Stimulated activated naive CD8-positive, alpha-beta T cell treated with anti-CD3 and anti-CD28 coated beads, Interleukin-15, Interleukin-2, amounts not matched to agents 100 ng/mL and 50 ng/mL, for 24 hours (primary cell): Measurements from ENCODE around the gene DMAC1.

ENCODE experiments used
- H3K27ac Mint-ChIP-seq: one replicate; pipeline ENCODE4 v1.8.0; 2021; ENCODE audit warnings: mild to moderate bottlenecking, mixed read lengths
- H3K27me3 Mint-ChIP-seq: one replicate; pipeline ENCODE4 v1.8.0; 2021; ENCODE audit warnings: mixed read lengths
- H3K36me3 Mint-ChIP-seq: one replicate; pipeline ENCODE4 v1.8.0; 2021; ENCODE audit warnings: low read depth, mixed read lengths
- H3K4me1 Mint-ChIP-seq: one replicate; pipeline ENCODE4 v1.8.0; 2021; ENCODE audit warnings: low read depth, mixed read lengths
- H3K4me3 Mint-ChIP-seq: one replicate; pipeline ENCODE4 v1.8.0; 2021; ENCODE audit warnings: mild to moderate bottlenecking, mixed read lengths
- H3K9me3 Mint-ChIP-seq: one replicate; pipeline ENCODE4 v1.8.0; 2021; ENCODE audit warnings: mixed read lengths

The DMAC1 gene

GRCh38 chr9:7799234-7799943, at the start of gene DMAC1:
DMAC1 (minus strand) TSS chr9:7799778; CDS start chr9:7799734, 44 bp downstream.
- H3K27me3 Mint-ChIP-seq, result no peaks in the 10 kb centered on the region
- H3K4me3 Mint-ChIP-seq, result peak within 1 kb of the TSS; percentile 95
- peaks cover 34% of the 10 kb centered on the region for H3K36me3 Mint-ChIP-seq
- no peaks in the 10 kb centered on the region for H3K9me3 Mint-ChIP-seq
- H3K4me1 Mint-ChIP-seq, result peaks cover 35% of the 10 kb centered on the region
- peak within 1 kb of the TSS; percentile 96 for H3K27ac Mint-ChIP-seq

GRCh38 chr9:7849362-7849761, 49.8 kb upstream of the DMAC1 start:
- Mint-ChIP-seq H3K4me3 (no peak overlapping the region), H3K4me1 (no peaks in the 10 kb centered on the region), H3K9me3 (no peaks in the 10 kb centered on the region), H3K27me3 (no peaks in the 10 kb centered on the region), H3K36me3 (no peaks in the 10 kb centered on the region), H3K27ac (no peak overlapping the region)

GRCh38 chr9:7848498-7848897, 48.9 kb upstream of the DMAC1 start:
- no peaks in the 10 kb centered on the region for H3K36me3 Mint-ChIP-seq
- no peak overlapping the region for H3K27ac Mint-ChIP-seq
- H3K4me1 Mint-ChIP-seq, result no peaks in the 10 kb centered on the region

GRCh38 chr9:7844242-7844641, 44.7 kb upstream of the DMAC1 start:
- H3K4me3 Mint-ChIP-seq, result no peak overlapping the region
- no peaks in the 10 kb centered on the region for H3K36me3 Mint-ChIP-seq
- no peaks in the 10 kb centered on the region for H3K9me3 Mint-ChIP-seq
- no peak overlapping the region for H3K27ac Mint-ChIP-seq
- no peaks in the 10 kb centered on the region for H3K4me1 Mint-ChIP-seq
- H3K27me3 Mint-ChIP-seq, result no peaks in the 10 kb centered on the region

More at GRCh38 chr9:7848498-7848897, 48.9 kb upstream of the DMAC1 start:
- no peaks in the 10 kb centered on the region for H3K27me3 Mint-ChIP-seq
- no peaks in the 10 kb centered on the region for H3K9me3 Mint-ChIP-seq
- no peak overlapping the region for H3K4me3 Mint-ChIP-seq

DNA sequence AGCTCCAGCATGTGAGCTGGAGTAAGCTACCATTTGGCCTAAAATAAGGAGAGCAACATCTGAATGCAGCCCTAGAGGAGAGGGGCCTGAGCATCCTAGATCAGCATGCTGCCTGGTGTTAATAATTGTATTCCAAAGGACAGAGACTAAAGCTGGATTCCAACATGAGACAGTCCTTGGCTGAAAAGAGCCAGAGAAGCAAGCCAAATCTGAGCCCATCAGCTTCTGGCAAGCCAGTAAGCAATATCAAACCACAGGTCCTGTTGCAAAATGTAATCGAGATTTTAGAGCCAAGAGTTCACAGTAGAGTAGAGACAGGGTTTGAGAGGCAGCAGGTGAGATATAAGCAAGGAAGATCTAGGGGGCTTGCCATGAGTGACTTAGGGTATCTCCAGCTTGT, 42.3 kb upstream of the DMAC1 start:
- H3K36me3 Mint-ChIP-seq, result no peaks in the 10 kb centered on the region
- H3K4me1 Mint-ChIP-seq, result no peaks in the 10 kb centered on the region
- H3K9me3 Mint-ChIP-seq, result no peaks in the 10 kb centered on the region
- no peak overlapping the region for H3K4me3 Mint-ChIP-seq
- no peaks in the 10 kb centered on the region for H3K27me3 Mint-ChIP-seq
- no peak overlapping the region for H3K27ac Mint-ChIP-seq

GRCh38 chr9:7834531-7834930, 35.0 kb upstream of the DMAC1 start:
- Mint-ChIP-seq H3K9me3 (no peaks in the 10 kb centered on the region), H3K27ac (no peak overlapping the region), H3K4me3 (no peak overlapping the region), H3K27me3 (no peaks in the 10 kb centered on the region), H3K4me1 (no peaks in the 10 kb centered on the region), H3K36me3 (no peaks in the 10 kb centered on the region)

DNA sequence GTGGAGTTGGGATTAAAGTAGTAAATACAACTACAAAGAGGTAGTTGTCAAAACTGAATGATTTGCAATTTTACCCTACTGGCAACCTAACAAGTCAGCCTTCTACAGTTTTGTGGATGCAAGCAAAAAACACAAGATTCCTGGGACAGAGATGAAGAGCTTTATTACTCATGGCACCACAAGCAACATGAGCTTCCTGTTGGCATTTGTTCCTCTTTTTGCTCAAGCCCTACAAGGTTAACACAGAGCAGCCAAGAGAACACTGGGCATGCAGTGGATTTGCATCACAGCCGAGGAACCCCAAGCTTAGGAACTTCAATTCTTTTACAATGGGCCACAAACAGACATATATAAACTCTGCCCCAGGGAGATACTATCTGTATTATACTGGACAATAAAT, 28.8 kb upstream of the DMAC1 start:
- Mint-ChIP-seq H3K27ac (no peak overlapping the region), H3K36me3 (no peaks in the 10 kb centered on the region), H3K4me1 (no peaks in the 10 kb centered on the region), H3K27me3 (no peaks in the 10 kb centered on the region), H3K4me3 (no peak overlapping the region), H3K9me3 (no peaks in the 10 kb centered on the region)

DNA sequence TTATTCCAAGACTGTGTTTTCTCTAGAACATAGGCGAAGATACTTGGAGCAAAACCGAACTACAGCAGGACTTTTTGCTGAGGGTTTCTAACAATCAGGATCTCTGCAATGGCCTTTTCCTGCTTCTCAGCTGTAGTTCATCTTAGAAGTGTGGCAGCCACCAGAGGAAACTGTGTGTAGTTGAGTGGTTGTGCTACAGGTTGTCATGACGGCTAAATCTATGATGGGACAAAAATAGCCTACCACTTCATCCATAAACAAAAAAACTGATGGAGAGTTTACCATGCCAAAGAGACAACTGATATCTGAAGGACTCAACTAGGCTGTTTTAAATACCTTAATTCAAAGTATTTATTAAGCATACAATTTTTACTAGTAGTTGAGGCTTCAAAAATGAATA, 28.2 kb upstream of the DMAC1 start:
- Mint-ChIP-seq H3K27me3 (no peaks in the 10 kb centered on the region), H3K4me1 (no peaks in the 10 kb centered on the region), H3K9me3 (no peaks in the 10 kb centered on the region), H3K36me3 (no peaks in the 10 kb centered on the region), H3K27ac (no peak overlapping the region), H3K4me3 (no peak overlapping the region)

DNA sequence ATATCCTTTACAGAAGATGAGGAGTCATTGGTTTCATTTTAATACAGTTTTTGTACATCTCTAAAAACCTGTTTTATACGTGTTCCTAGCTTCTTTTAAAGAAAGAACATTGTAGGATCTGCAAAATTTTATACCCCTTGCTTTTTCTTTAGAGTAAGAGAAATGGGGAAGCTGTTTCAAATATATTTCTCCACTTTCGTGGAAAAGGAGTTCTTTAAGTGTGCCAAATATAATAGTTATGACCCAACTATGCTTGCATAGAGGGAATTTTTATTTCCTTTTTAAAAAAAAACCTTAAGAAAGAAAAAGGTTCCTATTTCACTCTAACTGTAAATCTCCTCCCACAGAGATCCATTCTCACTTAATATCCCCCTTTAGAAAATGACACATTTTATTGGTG, 27.5 kb upstream of the DMAC1 start:
- Mint-ChIP-seq H3K9me3 (no peaks in the 10 kb centered on the region), H3K27me3 (no peaks in the 10 kb centered on the region), H3K36me3 (no peaks in the 10 kb centered on the region), H3K27ac (no peak overlapping the region), H3K4me1 (no peaks in the 10 kb centered on the region), H3K4me3 (no peak overlapping the region)

- Mint-ChIP-seq H3K27me3 (no peaks in the 10 kb centered on the region), H3K4me3 (no peak overlapping the region), H3K36me3 (no peaks in the 10 kb centered on the region), H3K4me1 (no peaks in the 10 kb centered on the region), H3K9me3 (no peaks in the 10 kb centered on the region), H3K27ac (no peak overlapping the region)
Observed at GRCh38 chr9:7823651-7824050, 24.1 kb upstream of the DMAC1 start.

GRCh38 chr9:7819984-7820383, 20.4 kb upstream of the DMAC1 start:
- H3K4me1 Mint-ChIP-seq, result no peaks in the 10 kb centered on the region
- H3K27ac Mint-ChIP-seq, result no peak overlapping the region
- no peaks in the 10 kb centered on the region for H3K36me3 Mint-ChIP-seq
- no peak overlapping the region for H3K4me3 Mint-ChIP-seq
- H3K9me3 Mint-ChIP-seq, result no peaks in the 10 kb centered on the region
- no peaks in the 10 kb centered on the region for H3K27me3 Mint-ChIP-seq

DNA sequence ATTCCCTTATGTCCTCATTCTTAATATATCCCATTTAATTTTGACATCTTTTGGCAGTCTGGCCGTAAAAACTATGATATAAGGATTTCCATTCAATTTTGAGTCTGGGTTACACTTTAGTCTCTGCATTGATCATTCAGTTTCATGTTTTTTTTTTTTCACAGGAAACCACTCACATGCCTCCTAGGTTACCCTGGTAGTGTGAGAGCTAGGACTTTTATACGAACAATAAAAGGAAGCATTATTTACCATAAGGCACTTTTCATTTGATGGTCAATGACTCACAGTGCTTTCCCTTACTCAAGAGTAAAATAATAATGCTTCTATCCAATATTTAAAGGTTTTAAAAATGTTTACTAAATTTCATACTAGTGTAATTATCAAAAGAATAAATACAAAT, 16.4 kb upstream of the DMAC1 start:
- Mint-ChIP-seq H3K4me1 (no peaks in the 10 kb centered on the region), H3K9me3 (no peaks in the 10 kb centered on the region), H3K36me3 (no peaks in the 10 kb centered on the region), H3K27me3 (no peaks in the 10 kb centered on the region), H3K27ac (no peak overlapping the region), H3K4me3 (no peak overlapping the region)

DNA sequence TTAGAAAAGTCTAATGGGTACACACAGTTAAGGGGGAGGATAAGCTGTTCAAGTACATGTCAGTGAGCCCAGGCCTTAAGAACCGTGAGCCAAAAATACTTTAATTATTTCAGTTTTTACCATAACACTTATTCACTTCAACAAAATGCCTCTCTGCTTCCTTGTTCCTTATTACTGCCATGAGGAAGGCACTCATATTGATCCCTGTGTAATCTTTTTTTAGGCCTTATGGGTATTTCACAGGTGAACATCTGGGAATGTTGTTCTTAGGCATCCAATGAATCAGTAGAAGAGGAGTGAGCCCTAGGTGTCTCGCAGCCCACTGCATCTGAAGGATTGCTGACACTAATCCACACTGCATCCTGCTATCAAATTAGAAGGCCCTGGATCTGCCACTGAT, 13.5 kb upstream of the DMAC1 start:
- no peaks in the 10 kb centered on the region for H3K9me3 Mint-ChIP-seq
- no peaks in the 10 kb centered on the region for H3K27me3 Mint-ChIP-seq
- no peaks in the 10 kb centered on the region for H3K36me3 Mint-ChIP-seq
- no peak overlapping the region for H3K27ac Mint-ChIP-seq
- H3K4me1 Mint-ChIP-seq, result no peaks in the 10 kb centered on the region
- H3K4me3 Mint-ChIP-seq, result no peak overlapping the region

GRCh38 chr9:7811677-7812076, 12.1 kb upstream of the DMAC1 start:
- no peaks in the 10 kb centered on the region for H3K27me3 Mint-ChIP-seq
- no peaks in the 10 kb centered on the region for H3K36me3 Mint-ChIP-seq
- H3K4me1 Mint-ChIP-seq, result no peaks in the 10 kb centered on the region
- H3K4me3 Mint-ChIP-seq, result no peak overlapping the region
- H3K27ac Mint-ChIP-seq, result no peak overlapping the region
- H3K9me3 Mint-ChIP-seq, result no peaks in the 10 kb centered on the region

- H3K4me3 Mint-ChIP-seq, result no peak overlapping the region
- peaks cover 15% of the 10 kb centered on the region for H3K4me1 Mint-ChIP-seq
- no peak overlapping the region for H3K27ac Mint-ChIP-seq
- peaks cover 5% of the 10 kb centered on the region for H3K36me3 Mint-ChIP-seq
- H3K27me3 Mint-ChIP-seq, result no peaks in the 10 kb centered on the region
- H3K9me3 Mint-ChIP-seq, result no peaks in the 10 kb centered on the region
Observed at GRCh38 chr9:7802666-7803065, 3.1 kb upstream of the DMAC1 start.

DNA sequence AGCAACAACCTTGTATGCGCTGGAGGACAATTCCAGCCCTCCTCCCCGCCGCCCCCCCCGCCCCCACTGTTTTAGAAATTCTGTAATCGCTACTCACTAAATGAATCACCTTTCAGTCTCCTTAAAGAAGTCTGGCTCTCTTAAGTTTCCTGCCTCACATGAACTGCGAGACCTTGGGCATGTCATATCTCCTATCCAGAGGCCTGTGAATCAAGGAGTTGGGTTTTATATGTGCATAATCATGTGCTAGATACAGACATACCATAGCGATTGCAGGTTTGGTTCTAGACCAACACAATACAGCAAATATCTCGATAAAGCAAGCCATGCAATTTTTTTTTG, 337 bp upstream of the DMAC1 start:
- H3K36me3 Mint-ChIP-seq, result peaks cover 30% of the 10 kb centered on the region
- peaks cover 32% of the 10 kb centered on the region for H3K4me1 Mint-ChIP-seq
- no peaks in the 10 kb centered on the region for H3K9me3 Mint-ChIP-seq
- H3K27me3 Mint-ChIP-seq, result no peaks in the 10 kb centered on the region
- peak overlapping the region; percentile 95 for H3K4me3 Mint-ChIP-seq
- H3K27ac Mint-ChIP-seq, result peak overlapping the region; percentile 96
